ENCODE measurements around the gene TBC1D2. TPM values are rescaled to one million over a fixed set of nuclear protein-coding genes. Genes with fewer than 3 reads are reported as not detected.

Gene TBC1D2
- total RNA-seq, 1 donor from 2014 or later = 23.7 TPM

DNA sequence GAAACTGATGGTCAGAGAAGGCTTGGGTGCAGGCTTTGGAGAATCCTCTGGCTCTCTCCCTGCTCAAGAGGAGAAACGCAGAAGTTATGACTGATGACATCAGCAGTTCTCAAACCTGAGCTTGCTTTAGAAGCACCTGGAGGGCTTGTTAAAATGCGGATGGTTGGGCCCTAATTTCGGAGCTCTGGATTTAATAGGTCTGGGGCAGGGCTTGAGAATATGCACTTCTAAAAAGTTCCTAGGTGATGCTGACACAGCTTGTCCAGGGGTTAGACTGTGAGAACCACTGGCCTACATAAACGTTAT lies 26.4 kb downstream of the TBC1D2 start:
- no peak overlapping the region for H3K4me3 Mint-ChIP-seq (ENCODE audit: unreplicated experiment)
- H3K27ac Mint-ChIP-seq (ENCODE audit: unreplicated experiment) = peak overlapping the region; percentile 60
- H3K27me3 Mint-ChIP-seq (ENCODE audit: unreplicated experiment) = no peaks in the 10 kb centered on the region
- H3K4me1 Mint-ChIP-seq (ENCODE audit: unreplicated experiment) = peaks cover 45% of the 10 kb centered on the region
- H3K9me3 Mint-ChIP-seq (ENCODE audit: unreplicated experiment) = no peaks in the 10 kb centered on the region
- TF ChIP-seq, protein P1, sequence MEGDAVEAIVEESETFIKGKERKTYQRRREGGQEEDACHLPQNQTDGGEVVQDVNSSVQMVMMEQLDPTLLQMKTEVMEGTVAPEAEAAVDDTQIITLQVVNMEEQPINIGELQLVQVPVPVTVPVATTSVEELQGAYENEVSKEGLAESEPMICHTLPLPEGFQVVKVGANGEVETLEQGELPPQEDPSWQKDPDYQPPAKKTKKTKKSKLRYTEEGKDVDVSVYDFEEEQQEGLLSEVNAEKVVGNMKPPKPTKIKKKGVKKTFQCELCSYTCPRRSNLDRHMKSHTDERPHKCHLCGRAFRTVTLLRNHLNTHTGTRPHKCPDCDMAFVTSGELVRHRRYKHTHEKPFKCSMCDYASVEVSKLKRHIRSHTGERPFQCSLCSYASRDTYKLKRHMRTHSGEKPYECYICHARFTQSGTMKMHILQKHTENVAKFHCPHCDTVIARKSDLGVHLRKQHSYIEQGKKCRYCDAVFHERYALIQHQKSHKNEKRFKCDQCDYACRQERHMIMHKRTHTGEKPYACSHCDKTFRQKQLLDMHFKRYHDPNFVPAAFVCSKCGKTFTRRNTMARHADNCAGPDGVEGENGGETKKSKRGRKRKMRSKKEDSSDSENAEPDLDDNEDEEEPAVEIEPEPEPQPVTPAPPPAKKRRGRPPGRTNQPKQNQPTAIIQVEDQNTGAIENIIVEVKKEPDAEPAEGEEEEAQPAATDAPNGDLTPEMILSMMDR (IDR thresholded peaks at IDR 0.05) = no peak
- DNase-seq (ENCODE audit: extremely low spot score, unreplicated experiment) = no peak
- peaks cover 14% of the 10 kb centered on the region for H3K36me3 Mint-ChIP-seq (ENCODE audit: unreplicated experiment)

DNA sequence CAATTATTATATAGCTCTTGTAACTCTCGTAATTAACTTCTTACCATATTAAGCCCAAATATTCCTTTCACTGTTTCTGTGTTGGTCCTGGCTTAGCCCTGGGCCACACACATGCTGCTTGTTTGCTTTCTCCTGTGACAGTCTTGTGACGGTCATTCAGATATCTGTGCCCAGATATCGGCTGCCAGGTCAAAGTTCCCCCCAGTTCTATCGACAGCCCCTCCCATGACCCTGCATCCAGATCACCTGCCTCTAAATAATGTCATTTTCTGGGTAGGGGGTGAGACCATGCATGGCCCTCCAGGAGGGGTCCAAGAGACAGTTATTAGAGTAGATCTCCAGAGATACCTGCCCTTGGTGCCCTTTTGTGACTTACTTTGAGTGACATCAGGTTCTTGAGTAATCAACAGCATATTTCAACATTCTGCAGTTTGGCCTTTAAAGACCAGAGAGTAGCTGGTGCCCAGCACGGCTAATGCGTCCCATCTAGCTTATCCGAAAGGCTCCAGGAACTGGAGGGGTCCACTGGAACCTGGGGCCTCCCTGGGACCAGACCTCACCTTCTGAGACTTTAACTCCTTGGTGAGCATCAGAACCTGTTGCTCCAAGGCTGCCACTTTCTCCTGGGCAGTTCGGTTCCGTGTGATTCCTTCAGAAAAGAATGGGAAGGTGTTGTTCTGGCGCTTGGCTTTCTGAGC lies 26.9 kb downstream of the TBC1D2 start:
- Mint-ChIP-seq H3K4me1 (ENCODE audit: unreplicated experiment) (peaks cover 49% of the 10 kb centered on the region), H3K27ac (ENCODE audit: unreplicated experiment) (peak overlapping the region; percentile 60), H3K27me3 (ENCODE audit: unreplicated experiment) (no peaks in the 10 kb centered on the region)

DNA sequence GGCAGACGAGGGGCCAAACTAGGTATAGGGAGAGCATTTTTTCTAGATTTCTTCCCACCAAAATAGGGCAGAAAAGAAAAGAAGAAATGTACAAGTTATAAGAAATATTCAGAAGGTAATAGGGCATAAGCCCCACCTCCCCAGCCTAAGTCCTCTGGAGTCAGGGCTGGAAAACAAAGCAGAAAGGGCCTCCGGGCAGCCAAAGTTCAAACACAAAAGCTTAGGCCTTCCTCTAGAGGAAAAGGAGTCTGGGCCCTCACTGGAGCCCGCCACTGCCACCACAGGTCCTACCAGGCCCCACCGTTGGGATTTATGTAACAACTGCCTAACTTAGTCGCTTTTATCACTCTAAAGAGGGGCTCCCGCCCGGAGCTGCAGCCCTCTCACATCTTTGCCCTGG lies 27.6 kb downstream of the TBC1D2 start:
- Mint-ChIP-seq H3K36me3 (ENCODE audit: unreplicated experiment) (peaks cover 12% of the 10 kb centered on the region), H3K9me3 (ENCODE audit: unreplicated experiment) (no peaks in the 10 kb centered on the region), H3K4me1 (ENCODE audit: unreplicated experiment) (peaks cover 55% of the 10 kb centered on the region), H3K4me3 (ENCODE audit: unreplicated experiment) (no peak overlapping the region), H3K27me3 (ENCODE audit: unreplicated experiment) (no peaks in the 10 kb centered on the region), H3K27ac (ENCODE audit: unreplicated experiment) (peak overlapping the region; percentile 60)
- TF ChIP-seq, protein P1 (IDR thresholded peaks at IDR 0.05) = no peak
- no peak for DNase-seq (ENCODE audit: extremely low spot score, unreplicated experiment)

More for the DNA sequence above, 26.9 kb downstream of the TBC1D2 start:
- TF ChIP-seq, protein P1 (IDR thresholded peaks at IDR 0.05) = no peak
- no peak for DNase-seq (ENCODE audit: extremely low spot score, unreplicated experiment)
- H3K9me3 Mint-ChIP-seq (ENCODE audit: unreplicated experiment) = no peaks in the 10 kb centered on the region
- H3K4me3 Mint-ChIP-seq (ENCODE audit: unreplicated experiment) = no peak overlapping the region
- H3K36me3 Mint-ChIP-seq (ENCODE audit: unreplicated experiment) = peaks cover 14% of the 10 kb centered on the region

DNA sequence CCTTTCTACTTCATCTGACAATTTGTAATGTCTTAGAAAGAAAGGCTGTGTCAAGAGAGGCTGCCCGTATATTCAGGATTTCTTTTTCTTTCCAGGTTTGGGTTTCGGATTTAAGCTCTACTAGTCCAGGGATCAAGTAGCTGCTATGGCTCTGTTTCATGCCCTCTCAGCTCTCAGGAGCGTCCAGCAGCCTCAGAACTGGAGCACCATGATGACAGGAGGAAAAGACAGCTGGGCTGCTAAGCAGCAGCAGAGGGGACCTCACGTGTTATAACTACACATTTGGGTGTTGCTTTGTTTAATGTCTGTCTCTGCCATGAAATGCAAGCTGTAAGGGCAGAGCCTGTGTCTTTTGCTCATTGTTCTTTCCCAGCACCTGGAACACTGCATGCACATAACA lies 28.5 kb downstream of the TBC1D2 start:
- peaks cover 57% of the 10 kb centered on the region for H3K4me1 Mint-ChIP-seq (ENCODE audit: unreplicated experiment)
- no peak for DNase-seq (ENCODE audit: extremely low spot score, unreplicated experiment)
- no peak overlapping the region for H3K4me3 Mint-ChIP-seq (ENCODE audit: unreplicated experiment)
- no peaks in the 10 kb centered on the region for H3K27me3 Mint-ChIP-seq (ENCODE audit: unreplicated experiment)
- TF ChIP-seq, protein P1 (IDR thresholded peaks at IDR 0.05) = no peak
- peaks cover 15% of the 10 kb centered on the region for H3K36me3 Mint-ChIP-seq (ENCODE audit: unreplicated experiment)
- H3K9me3 Mint-ChIP-seq (ENCODE audit: unreplicated experiment) = no peaks in the 10 kb centered on the region
- no peak overlapping the region for H3K27ac Mint-ChIP-seq (ENCODE audit: unreplicated experiment)

DNA sequence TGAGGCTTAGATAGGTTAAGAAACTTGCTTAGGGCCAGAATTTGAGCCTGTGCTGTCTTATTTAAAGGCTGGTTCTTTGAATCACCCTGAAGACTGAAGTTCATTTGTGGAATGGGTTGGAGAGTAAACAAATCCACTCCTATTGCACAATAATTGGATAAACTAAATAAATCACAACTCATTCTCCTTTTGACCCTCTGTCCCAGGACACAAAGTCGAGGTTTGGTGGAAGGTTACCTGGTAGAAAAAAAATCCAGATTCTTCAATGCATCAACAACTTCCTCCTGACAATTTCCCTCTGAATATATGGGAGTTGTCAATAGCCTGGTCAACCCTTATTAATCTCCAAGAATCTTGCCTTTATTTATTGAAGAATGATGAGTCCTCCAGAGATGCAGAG lies 28.9 kb downstream of the TBC1D2 start:
- H3K27me3 Mint-ChIP-seq (ENCODE audit: unreplicated experiment) = no peaks in the 10 kb centered on the region
- H3K27ac Mint-ChIP-seq (ENCODE audit: unreplicated experiment) = peak overlapping the region; percentile 34

More for the DNA sequence above, 28.9 kb downstream of the TBC1D2 start:
- no peak for DNase-seq (ENCODE audit: extremely low spot score, unreplicated experiment)
- H3K4me1 Mint-ChIP-seq (ENCODE audit: unreplicated experiment) = peaks cover 56% of the 10 kb centered on the region
- peaks cover 15% of the 10 kb centered on the region for H3K36me3 Mint-ChIP-seq (ENCODE audit: unreplicated experiment)
- no peak overlapping the region for H3K4me3 Mint-ChIP-seq (ENCODE audit: unreplicated experiment)
- H3K9me3 Mint-ChIP-seq (ENCODE audit: unreplicated experiment) = no peaks in the 10 kb centered on the region
- TF ChIP-seq, protein P1 (IDR thresholded peaks at IDR 0.05) = no peak
